Keratinocyte (primary cell): ENCODE measurements around the gene DNALI1. TPM values are rescaled to one million over a fixed set of nuclear protein-coding genes. Genes with fewer than 3 reads are reported as not detected.
"Not testable (repeated sequence)": the region's sequence is repeated elsewhere in the genome, so short reads cannot be mapped to it uniquely, and the experiment has no call there.

ENCODE experiments used
- DNase-seq: peaks from one replicate; pipeline ENCODE4 v3.0.0-alpha.2; 2011; ENCODE audit warnings: low read depth, missing footprints, low spot score
- FAIRE-seq: peaks from 2 replicates; lab custom pipeline; 2011; peaks lifted over from hg19 to GRCh38; lab: Jason Lieb, UNC
- H2AFZ ChIP-seq: 2 replicates; pipeline ENCODE4 v1.6.0; 2012; ENCODE audit warnings: low read length, control low read depth, inconsistent platforms; ENCODE audit not compliant: control insufficient read depth
- H3K27ac ChIP-seq: 2 replicates; pipeline ENCODE4 v1.5.1; 2011; ENCODE audit warnings: low read length; ENCODE audit not compliant: control insufficient read depth, insufficient read depth
- H3K27me3 ChIP-seq: 3 replicates; pipeline ENCODE4 v1.6.0; 2011; ENCODE audit warnings: low read length; ENCODE audit not compliant: control insufficient read depth, insufficient read depth; ENCODE audit errors: extremely low read depth
- H3K36me3 ChIP-seq, 2 experiments: 2 replicates in 1 of 2; 3 replicates in 1 of 2; pipeline ENCODE4 v1.5.1; 2011; ENCODE audit warnings: low read length in 2 of 2, mild to moderate bottlenecking in 1 of 2; ENCODE audit not compliant: control insufficient read depth in 2 of 2, insufficient read depth in 2 of 2; ENCODE audit errors: extremely low read depth in 1 of 2
- H3K4me1 ChIP-seq: 3 replicates; pipeline ENCODE4 v1.5.1; 2011; ENCODE audit warnings: low read length; ENCODE audit not compliant: control insufficient read depth, insufficient read depth; ENCODE audit errors: extremely low read depth
- H3K4me2 ChIP-seq: 3 replicates; pipeline ENCODE4 v1.6.0; 2011; ENCODE audit warnings: low read depth, low read length; ENCODE audit not compliant: control insufficient read depth, insufficient read depth; ENCODE audit errors: extremely low read depth
- H3K4me3 ChIP-seq, 3 experiments: fragments of 200-600 bp in 1 of 3; sonication (generic) in 1 of 3; 2 replicates in 2 of 3; 3 replicates in 1 of 3; pipeline ENCODE4 v1.5.1; 2011 to 2016; ENCODE audit warnings: low read length in 3 of 3, mild to moderate bottlenecking in 3 of 3, control low read depth in 2 of 3, inconsistent platforms in 1 of 3, low read depth in 1 of 3, mixed read lengths in 1 of 3, mixed run types in 1 of 3, moderate library complexity in 1 of 3; ENCODE audit not compliant: control insufficient read depth in 2 of 3, insufficient read depth in 2 of 3; ENCODE audit errors: extremely low read depth in 1 of 3
- H3K79me2 ChIP-seq: 2 replicates; pipeline ENCODE4 v1.6.0; 2012; ENCODE audit warnings: low read length; ENCODE audit not compliant: control insufficient read depth, insufficient read depth
- H3K9ac ChIP-seq: 3 replicates; pipeline ENCODE4 v1.6.0; 2011; ENCODE audit warnings: low read length; ENCODE audit not compliant: control insufficient read depth, insufficient read depth; ENCODE audit errors: extremely low read depth
- H3K9me1 ChIP-seq: 3 replicates; pipeline ENCODE4 v1.6.0; 2011; ENCODE audit warnings: low read length; ENCODE audit not compliant: control insufficient read depth, insufficient read depth; ENCODE audit errors: extremely low read depth
- H3K9me3 ChIP-seq: 2 replicates; pipeline ENCODE4 v1.5.1; 2012; ENCODE audit warnings: low read depth, low read length; ENCODE audit not compliant: control insufficient read depth
- H4K20me1 ChIP-seq: 3 replicates; pipeline ENCODE4 v1.6.0; 2011; ENCODE audit warnings: low read length; ENCODE audit not compliant: control insufficient read depth, insufficient read depth; ENCODE audit errors: extremely low read depth
- CTCF ChIP-seq, 3 experiments: IDR thresholded peaks in 1 of 3; conservative IDR thresholded peaks in 1 of 3; optimal IDR thresholded peaks in 1 of 3; 2 replicates in 2 of 3; 3 replicates in 1 of 3; pipeline versions ENCODE3 to v1.5.1; 2011; ENCODE audit warnings: low read length in 3 of 3, mild to moderate bottlenecking in 3 of 3, moderate library complexity in 2 of 3, control low read depth in 1 of 3, inconsistent platforms in 1 of 3; ENCODE audit not compliant: insufficient read depth in 2 of 3; ENCODE audit errors: extremely low read depth in 1 of 3
- EZH2 ChIP-seq: IDR thresholded peaks from one replicate; pipeline ENCODE4 v1.6.1; 2012; ENCODE audit warnings: inconsistent platforms, mild to moderate bottlenecking, low read length, moderate library complexity
- dilution Hi-C: fragments of 300-500 bp; cut with MboI; formaldehyde crosslinking; loops from one replicate; pipeline ENCODE4 v1.7.0; 2020; ENCODE audit warnings: low sequenced_read_pairs; ENCODE audit not compliant: extremely low pct_ligation_motif_present
- polyA plus RNA-seq, 5 experiments: library from polyadenylated mRNA; depleted of rRNA in 3 of 5; stranded (reverse) in 3 of 5; stranded (forward) in 1 of 5; unstranded in 1 of 5; fragments of >200 nt; gene quantifications; 1 replicate in 1 of 5; 2 replicates in 3 of 5; 3 replicates in 1 of 5; pipeline versions ENCODE4 v1.2.1 to v1.2.3, GENCODE V29; 2011 to 2012; ENCODE audit warnings: missing spikeins in 2 of 5, low read depth in 1 of 5, low replicate concordance in 1 of 5

Gene DNALI1
- polyA plus RNA-seq, 1 donor (not counting 4 experiments of a cell fraction or from before 2014, with no cell fraction given): 0.14 TPM

GRCh38 chr1:37533317-37534093, 23.2 kb upstream of the DNALI1 start:
- Histone ChIP-seq H4K20me1 (no peaks in the 10 kb centered on the region), H3K9me1 (no peaks in the 10 kb centered on the region), H3K27me3 (no peaks in the 10 kb centered on the region), H3K4me1 (peaks cover 29% of the 10 kb centered on the region), H2AFZ (no peak overlapping the region), H3K4me3 (no peak overlapping the region), H3K9ac (no peak overlapping the region), H3K27ac (peak overlapping the region; percentile 84), H3K4me2 (peak overlapping the region; percentile 79), H3K79me2 (peaks cover 4% of the 10 kb centered on the region), H3K36me3 (peaks cover 5 to 7% of the 10 kb centered on the region in 2 experiments), H3K9me3 (no peaks in the 10 kb centered on the region)
- dilution Hi-C loops: no loop called here
- FAIRE-seq: no peak
- no peak for DNase-seq
- TF ChIP-seq CTCF (optimal IDR thresholded peaks at IDR 0.05 in 1 of 3, IDR thresholded peaks at IDR 0.05 in 1 of 3, conservative IDR thresholded peaks at IDR 0.05 in 1 of 3; ENCODE audit: extremely low read depth in 1 of 3, insufficient read depth in 2 of 3, low read length in 3 of 3): no peak
- TF ChIP-seq EZH2: no peak

- DNase-seq (no peak), FAIRE-seq (no peak)
- Histone ChIP-seq H3K9ac (no peak overlapping the region), H4K20me1 (no peaks in the 10 kb centered on the region), H3K4me1 (peaks cover 29% of the 10 kb centered on the region), H3K4me2 (no peak overlapping the region), H3K36me3 (peaks cover 16 to 19% of the 10 kb centered on the region in 2 experiments), H3K9me3 (no peaks in the 10 kb centered on the region), H3K27me3 (no peaks in the 10 kb centered on the region), H3K4me3 (no peak overlapping the region), H3K79me2 (peaks cover 4% of the 10 kb centered on the region), H3K27ac (peak overlapping the region; percentile 33), H3K9me1 (no peaks in the 10 kb centered on the region), H2AFZ (no peak overlapping the region)
- TF ChIP-seq EZH2: no peak
- no peak for TF ChIP-seq CTCF (optimal IDR thresholded peaks at IDR 0.05 in 1 of 3, IDR thresholded peaks at IDR 0.05 in 1 of 3, conservative IDR thresholded peaks at IDR 0.05 in 1 of 3; ENCODE audit: extremely low read depth in 1 of 3, insufficient read depth in 2 of 3, low read length in 3 of 3)
- dilution Hi-C loops: no loop called here
Measured at GRCh38 chr1:37537378-37537777, 19.4 kb upstream of the DNALI1 start.

GRCh38 chr1:37539154-37539553, 17.6 kb upstream of the DNALI1 start:
- FAIRE-seq, H3K9ac ChIP-seq, H3K9me3 ChIP-seq, H2AFZ ChIP-seq, H3K27ac ChIP-seq, H3K27me3 ChIP-seq, DNase-seq, H3K4me2 ChIP-seq, H3K9me1 ChIP-seq, dilution Hi-C loops, H3K79me2 ChIP-seq, H4K20me1 ChIP-seq, H3K4me3 ChIP-seq: not testable (repeated sequence)
- Histone ChIP-seq H3K36me3 (peaks cover 16 to 23% of the 10 kb centered on the region in 2 experiments), H3K4me1 (peaks cover 21% of the 10 kb centered on the region)
